GM11168 (cell line): ENCODE results near the gene GREB1L.

ENCODE experiments used
- in situ Hi-C: fragments of 300-500 bp; cut with MboI; formaldehyde crosslinking; loops from one replicate; pipeline ENCODE4 v1.12.0; 2022; ENCODE audit warnings: low sequenced_read_pairs; ENCODE audit not compliant: unreplicated experiment

Gene GREB1L

DNA sequence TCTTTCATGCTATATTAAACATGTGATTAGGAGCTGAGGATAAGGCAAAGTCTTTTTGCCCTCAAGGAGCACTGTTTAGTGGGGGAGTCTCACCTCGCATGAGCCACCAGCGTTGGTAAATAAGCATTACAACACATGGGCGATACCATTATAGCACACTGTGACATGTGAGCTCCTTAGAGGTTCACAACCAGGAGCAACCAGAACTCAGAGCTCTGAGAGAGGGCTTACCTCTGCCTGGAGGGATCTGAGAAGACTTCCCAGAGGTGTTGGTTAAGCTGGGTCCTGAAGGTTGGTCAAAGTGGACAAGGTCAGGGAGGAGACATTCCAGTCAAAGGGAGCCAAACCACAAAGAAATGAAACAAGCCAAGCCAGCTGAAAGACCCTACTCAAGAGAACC is 199.6 kb downstream of the GREB1L start:
- in situ Hi-C loops, result no loop called here

DNA sequence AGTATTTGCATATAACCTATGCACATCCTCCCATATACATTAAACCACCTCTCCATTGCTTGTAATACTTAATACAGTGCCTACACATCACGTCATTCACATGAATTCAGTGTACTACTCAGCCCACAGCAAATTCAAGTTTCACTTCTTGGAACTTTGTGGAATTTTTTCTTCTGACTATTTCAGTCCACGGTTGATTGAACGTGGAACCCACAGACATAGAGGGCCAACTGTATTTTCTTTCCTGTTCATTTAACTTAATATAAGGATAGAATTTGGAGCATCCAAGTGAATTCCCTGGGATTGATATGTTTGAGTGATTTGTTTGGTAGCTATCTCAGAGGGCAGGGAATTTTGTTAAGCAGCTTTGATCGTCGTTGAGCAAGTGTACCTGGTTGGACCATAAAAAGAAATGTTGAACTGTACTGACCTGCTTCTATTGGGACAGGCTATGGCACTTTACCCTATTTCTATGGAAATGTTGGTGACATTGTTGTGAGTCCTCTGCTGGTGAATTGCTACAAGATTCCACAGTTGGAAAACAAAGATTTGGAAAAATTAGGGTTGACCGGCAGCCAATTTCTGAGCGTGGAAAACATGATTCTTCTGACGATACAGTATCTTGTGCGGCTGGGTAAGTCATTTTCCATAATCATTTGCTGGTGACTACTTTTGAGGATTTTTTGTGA is 201.9 kb downstream of the GREB1L start:
- in situ Hi-C loops, result no loop called here

DNA sequence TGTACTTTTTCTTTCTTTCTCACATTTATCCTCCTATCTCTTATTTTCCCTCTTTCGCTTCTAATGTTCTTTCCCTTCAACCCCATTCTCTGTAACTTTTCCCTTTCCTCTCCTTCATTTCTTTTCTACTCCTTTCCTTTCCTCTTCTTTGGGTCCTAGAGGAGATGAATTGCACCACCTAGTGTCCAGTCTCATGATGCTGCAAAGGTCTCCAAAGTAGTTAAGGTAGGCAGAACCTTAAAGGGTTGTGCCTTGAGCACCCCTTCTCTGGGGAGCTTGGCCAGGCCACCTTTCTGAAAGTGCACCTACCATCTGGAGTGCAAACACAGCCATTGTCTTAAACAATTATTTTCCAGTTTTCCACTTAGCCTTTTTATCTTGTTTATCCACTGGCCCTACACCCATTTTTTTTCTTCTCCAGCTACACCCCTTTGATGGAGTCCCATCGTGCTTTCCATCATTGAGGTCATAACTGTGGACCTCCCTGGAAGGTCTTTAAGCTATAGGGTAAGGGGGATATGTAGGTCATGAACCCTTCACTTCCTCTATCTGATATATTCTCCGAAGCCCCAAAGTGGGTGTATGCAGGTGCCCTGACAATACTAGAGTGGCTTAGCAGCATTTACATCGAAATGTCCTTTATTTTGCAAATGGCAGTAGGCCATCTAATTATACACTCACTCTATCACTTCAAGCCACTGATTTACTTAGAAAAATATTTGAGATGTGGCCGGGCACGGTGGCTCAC is 202.6 kb downstream of the GREB1L start:
- in situ Hi-C loops, result no loop called here

DNA sequence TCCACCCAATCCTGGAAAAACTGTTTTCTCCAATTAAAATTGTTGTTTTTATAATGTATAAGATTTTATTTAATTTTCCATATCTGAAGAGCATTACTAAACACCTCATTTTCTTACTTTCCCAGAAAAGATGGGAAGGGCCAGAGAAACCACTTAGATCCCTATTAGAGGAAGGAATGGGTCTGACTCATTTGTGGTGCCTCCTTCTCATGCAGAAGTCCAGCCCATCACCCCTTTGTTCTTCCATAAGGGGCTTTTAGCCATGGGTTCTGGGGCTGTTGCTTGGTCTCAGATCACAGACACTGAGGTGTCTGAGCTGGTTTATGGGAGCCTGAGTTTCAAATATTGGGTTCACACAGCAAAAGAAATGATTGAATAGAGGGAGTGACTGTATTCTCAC is 206.3 kb downstream of the GREB1L start:
- in situ Hi-C loops, result no loop called here

DNA sequence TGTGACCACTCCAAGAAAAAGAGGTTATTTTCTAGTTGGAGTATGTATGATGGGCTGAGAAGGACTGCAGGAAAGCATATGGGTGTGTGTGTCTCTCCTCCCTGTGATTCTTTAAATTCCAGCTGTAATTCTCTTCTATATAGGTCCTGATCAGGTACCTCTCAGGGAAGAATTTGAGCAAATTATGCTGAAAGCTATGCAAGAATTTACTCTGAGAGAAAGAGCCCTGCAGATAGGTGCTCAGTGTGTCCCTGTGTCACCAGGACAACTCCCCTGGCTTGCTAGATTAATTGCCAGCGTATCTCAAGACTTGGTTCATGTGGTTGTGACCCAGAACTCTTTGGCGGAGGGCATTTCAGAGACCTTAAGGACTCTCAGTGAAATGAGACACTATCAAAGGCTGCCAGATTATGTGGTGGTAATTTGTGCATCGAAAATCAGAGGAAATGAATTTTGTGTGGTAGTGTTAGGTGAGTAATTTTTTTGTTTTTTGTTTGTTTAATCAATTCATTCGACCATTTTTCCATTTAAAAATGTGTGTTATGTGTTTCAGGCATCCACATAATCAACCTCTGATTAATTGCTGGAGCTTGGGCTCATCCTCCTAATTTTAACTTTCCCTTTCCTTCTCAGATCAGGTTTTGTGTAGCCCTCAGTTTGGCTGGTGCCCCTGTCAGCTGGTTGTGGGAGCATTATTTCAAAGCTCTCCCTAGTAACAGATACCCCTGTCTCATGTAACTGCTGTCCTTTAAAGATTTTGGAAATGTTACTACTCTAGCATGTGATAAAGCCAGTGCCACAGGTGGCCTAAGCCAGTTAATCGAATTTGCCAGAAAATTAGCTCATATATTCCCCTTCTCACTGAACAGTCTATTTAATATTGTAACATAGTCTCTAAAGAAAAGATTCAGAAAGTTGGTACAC is 207.6 kb downstream of the GREB1L start:
- in situ Hi-C loops, result no loop called here

DNA sequence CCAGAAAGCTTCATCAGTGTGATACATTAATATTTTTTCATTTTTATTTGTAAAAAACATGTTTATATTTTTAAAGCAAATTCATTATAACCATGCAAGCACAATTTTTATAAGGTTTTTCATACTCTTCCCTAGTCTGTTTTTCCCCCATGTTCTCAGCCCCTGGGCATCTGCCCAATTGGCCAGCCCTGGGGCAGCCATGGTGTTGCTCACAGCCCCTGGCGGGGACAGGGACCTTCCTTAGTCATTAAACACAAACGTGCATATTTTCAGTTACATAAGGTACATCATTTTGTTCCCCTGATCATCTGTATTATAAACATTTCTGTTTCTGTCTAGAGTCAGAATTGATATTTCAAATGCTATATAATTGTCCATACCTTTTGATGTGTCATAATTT is 208.5 kb downstream of the GREB1L start:
- in situ Hi-C loops, result no loop called here

DNA sequence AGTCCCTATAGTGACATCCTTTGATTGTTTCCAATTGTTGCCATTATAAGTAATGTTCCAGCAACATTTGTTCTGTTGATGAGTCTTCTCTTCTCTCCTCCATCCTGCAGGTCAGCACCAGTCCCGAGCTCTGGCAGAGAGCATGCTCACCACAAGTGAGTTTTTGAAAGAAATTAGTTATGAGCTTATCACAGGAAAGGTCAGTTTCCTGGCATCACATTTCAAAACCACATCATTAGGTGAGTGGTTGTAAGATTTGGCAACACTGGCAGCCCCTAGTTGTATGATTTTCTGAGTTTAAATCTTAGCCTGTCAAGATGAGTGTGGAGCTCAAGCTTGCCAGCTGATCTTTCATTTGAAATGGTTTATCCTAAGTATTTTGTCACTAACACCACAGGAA is 208.9 kb downstream of the GREB1L start:
- in situ Hi-C loops, result no loop called here

DNA sequence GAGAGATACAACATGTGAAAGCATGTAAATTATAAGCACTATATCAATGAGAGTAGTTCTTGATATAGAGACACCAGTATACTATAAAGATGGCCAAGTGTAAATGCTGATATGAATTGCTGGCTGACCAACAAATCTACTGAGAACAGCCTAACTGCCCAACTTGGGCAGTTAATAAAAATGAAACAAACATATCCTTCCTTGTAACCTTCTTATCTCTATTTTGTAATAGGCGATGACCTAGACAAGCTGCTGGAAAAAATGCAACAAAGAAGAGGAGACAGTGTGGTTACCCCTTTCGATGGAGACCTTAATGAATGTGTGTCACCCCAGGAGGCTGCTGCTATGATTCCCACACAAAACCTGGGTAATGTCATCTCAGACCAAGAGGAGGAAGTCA is 209.8 kb downstream of the GREB1L start:
- in situ Hi-C loops, result no loop called here

DNA sequence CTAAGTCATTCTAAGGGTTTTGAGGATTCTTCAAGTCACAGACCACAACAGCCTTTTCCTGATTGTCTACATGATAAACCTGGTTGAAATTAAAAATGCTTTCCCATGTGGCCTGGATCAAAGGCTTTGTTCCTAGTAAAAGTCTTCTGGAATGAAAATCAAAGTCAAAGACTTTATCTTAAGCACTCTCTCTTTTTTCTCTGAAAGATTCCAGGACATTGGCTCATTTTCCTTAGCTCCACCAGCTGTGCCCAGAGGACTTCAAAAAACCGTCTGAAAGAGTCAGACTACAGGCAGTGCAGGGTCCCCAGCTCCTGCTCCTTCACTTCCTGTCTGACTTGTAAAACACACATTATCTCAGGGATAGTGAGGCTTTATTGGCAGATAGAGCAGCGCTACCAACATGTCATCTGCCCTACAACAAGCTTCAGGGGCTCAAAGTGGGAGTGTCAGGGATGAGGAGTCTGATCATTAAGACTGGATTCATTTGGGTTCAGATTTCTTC is 210.3 kb downstream of the GREB1L start:
- in situ Hi-C loops, result no loop called here

DNA sequence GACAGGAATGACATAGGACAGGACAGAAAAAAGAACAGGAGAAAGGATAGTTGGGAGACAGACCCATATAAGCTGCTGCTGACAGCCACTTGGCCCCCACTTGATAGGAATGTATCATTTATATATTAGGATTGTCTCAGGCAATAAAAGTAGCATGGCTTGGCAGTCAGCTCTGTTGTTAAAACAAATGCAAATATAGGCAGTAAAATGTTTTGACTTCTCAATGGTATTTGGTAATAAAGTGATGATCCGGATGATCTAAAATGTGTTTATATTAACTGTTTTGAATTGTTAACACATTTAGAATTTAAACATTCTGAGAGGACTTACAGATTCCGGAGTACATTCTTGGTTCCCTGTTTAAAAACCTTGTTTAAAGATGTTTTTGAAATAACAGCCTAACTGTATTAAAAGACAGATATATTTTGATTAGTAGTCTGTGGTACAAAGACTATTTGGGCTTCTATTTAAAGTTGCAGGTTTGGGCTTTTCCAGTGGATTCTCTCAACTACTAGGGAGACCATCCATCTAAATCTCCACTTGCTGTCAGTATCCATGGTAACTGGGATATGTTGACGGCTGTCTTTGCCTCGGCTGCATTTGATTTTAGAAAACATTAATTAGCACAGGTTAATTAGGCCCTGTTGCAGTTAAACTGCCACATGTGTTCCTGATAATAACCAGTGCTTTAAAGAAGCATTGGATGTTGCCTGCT is 210.9 kb downstream of the GREB1L start:
- in situ Hi-C loops, result no loop called here

DNA sequence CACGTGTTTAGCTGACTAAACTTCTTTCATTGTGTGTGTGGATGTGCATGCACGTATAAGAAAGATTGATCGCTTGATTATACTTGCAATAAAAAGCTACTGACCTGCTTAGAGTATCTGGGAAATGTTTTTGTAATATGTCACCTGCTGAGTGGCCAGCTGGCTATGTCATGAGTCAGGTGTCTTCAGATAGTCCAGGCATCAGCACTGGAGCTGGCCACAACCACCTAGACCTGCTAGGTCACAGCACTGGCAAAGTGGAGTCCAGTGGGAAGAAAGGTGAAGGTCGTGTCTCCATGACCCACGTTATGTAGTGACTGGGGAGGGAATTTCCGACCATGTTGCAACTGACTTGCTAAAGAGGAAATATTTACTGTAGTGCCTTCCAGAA is 211.5 kb downstream of the GREB1L start:
- in situ Hi-C loops, result no loop called here

DNA sequence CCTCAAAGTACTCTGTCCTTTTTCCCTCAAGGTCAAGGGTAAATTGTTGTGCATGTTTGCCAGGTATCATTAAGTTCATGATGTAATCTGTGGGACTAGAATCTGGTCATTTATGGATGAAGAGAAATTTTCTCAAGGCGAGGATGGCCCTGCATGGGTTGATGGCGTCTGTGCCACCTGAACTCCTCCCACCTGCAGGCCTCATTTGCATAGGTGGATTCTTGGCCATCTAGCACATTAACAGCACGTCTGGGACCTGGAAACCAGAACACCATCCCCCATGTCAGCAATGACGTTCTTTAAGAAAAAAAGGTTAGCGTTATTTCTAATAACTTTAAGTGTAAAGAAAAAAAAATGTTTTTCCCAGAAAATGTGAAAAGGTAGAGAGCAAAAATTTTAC is 212.7 kb downstream of the GREB1L start:
- in situ Hi-C loops, result no loop called here

DNA sequence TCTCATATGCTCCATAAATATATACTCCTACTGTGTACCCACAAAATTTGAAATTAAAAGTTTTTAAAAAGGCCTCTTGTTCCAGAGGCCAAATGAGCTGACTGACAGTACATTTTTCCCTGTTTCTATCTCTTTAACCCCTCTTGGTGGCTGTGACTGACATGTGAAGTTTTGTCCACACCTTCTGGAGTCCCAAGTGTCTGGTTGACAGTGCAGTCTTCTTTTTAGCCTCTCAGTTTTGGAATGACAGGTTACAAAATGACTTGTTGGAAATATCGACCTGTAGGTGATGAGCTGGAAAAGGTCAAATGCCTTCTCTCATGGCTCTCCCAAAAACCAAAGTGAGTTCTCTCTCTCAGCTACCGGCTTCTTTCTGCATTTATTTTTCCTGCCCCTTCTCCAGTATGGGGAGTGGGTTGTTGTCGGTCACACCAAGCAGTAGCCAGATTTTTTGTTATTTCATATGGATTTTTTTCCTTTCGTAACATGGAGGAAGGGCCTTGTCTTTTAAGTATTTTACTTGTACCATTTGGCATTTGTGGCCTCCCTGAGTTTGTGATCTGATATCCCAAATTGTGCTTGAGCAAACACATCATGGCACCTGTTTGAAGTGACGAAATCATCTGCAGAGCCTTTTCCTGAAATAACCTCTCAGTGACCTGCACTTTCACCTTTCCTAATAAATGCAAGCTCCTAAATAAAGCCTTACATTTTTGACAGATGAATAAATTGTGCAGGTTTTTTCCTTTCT is 214.6 kb downstream of the GREB1L start:
- in situ Hi-C loops, result no loop called here

DNA sequence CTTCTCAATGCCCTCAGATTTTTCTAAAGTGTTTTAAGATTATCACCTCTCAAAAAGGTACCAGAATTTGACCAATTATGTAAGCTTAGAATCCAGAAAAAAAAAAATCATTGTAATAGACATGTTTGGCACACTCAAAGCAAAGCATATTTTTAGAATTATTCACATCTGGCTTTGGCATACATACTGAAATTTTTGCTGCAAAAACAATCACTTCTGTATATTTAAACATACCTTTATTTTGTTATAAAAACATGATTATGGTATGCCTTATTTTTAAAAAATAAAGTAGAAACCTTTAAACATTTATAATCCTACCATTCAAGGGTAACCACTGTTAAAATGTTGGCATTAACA is 215.1 kb downstream of the GREB1L start:
- in situ Hi-C loops, result no loop called here

DNA sequence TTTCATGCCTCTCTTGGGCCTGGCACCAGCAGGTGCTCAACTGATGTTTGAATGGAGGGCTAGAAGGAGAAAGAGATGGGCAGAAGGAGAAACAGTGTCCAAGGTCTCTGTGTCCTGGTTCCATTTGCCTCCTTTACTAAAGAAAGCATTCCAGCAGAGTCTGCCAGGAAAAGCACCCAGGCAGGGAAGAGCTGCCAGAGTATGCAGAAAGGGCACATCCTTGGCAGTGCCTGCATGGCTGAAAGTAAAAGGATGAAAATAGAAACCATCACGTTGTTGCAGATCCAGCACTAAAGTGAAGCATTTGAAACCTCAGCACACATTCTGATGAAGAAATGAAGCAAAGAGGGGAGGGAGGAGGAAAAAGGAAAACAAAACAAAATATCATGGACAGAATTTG is 216.3 kb downstream of the GREB1L start:
- in situ Hi-C loops, result no loop called here

DNA sequence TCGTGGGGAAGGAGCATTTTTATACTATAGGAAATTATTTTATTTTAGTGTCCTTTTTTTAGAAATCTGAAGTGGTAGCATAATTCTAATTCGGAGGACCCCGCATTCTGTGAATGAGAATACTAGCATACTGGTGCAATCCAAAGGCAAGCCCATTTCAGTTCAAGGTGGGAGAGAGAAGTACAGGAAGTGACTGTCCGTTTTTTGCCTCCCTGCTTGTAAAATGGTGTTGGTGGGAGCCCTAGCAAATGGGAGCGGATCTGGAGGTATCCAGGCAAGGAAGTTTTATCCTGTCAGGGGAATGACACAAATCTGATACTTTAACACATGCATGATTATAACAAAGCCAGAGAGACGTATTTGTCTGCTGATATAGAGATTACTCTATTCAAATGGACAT is 216.8 kb downstream of the GREB1L start:
- in situ Hi-C loops, result no loop called here

DNA sequence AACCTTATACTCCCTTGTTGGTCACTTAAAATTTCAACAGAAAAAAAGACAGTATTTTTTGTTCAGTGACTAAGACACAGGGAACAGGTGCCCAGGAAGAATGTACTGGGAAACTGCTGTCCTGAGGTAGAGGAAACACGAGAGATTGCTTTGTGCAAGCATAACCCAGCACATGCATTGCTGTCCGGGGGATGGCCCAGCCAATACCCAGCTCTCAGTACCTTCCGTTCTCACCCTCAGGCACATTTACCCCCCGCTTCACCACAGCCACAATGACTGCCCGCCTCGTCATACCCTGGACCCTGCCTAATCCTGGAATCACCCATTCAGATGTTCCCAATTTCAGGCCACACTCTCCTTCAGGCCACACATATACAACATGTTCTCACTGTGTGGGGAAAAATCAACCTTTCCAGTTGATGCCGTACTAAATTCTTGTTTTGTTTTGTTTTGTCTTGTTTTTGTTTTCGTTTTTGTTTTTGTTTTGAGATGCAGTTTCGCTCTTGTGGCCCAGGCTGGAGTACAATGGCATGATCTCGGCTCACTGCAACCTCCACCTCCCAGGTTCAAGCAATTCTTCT is 217.8 kb downstream of the GREB1L start:
- in situ Hi-C loops, result no loop called here

DNA sequence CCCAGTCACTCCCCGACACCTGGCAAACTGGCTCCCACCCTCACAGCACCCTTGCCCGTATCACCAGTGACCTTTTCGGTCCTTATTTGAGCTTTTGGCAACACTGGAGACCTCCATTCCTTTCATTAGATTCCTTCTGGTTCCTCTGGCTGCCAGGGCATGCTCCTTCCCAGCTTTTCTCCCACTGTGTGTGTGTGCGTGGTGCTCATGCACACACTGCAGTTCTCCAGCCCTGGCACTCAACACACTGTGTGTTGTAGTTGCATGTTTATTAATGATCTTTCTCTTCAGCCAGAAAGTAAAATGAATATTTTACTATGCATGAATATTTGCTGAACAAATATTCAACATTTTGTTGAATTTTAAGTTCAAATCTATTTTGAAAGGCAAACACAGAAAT is 219.4 kb downstream of the GREB1L start:
- in situ Hi-C loops, result no loop called here

DNA sequence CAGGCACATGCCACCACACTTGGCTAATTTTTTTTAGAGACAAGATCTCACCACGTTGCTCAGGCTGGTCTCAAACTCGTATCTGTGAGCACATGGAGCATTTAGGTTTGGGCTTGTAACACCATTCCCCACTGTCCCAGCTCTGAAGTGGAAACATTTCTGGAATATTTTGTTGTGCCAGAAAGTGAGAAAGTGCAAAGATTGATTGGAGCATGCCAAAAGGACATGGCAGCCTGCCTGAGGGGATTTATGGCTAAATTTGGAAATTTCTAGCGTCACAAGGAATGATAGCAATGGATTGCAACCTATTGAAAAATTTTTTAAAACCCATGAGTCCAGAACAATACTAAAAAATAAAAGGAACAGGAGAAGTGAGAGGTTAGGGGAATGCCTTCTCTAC is 221.7 kb downstream of the GREB1L start:
- in situ Hi-C loops, result no loop called here
